HG02970 (cell line): ENCODE results near the gene ADGRF5.

Experiments
- ATAC-seq: cut with Tn5 transposase; IDR thresholded peaks from one replicate; pipeline ENCODE4 v1.9.1; 2021; ENCODE audit warnings: mild to moderate bottlenecking, moderate library complexity, moderate number of reproducible peaks; ENCODE audit not compliant: unreplicated experiment, low FRiP score

ADGRF5 gene

DNA sequence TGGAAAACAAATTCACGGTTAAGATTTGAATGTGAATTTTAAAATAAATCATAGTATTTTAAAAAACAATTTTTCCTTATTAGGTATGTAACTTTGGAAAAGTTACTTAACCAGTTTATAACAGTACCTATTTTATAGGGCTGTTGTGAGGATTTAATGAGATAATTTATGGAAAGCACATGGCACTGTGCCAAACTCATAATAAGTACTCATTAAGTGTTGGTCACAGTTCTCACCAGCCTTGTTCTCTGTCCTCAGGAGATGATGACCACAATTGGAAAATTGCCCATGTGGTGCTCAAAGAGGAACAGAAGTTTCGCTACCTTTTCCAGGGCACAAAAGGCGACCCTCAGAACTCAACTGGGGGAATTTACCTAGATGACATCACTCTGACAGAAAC, 88.9 kb downstream of the ADGRF5 start:
- ATAC-seq: no peak

DNA sequence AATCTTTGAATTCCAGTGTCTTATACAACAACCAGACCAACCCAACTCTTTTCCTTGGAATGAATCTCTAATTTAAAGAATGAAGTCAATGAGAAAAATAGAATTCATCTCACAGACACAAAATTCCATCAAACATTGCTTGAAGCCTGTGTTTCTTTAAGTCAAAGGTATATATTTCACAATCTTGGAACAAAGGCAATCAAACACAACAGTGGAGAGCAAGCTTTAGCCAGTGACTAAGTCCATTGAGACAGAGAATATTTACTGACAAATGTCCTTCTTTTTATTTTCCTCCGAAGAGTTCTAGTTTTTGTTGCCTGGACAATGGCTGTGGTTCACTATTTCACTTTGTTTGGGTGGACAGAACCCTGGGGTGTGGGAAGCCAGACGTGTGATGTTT, 92.8 kb downstream of the ADGRF5 start:
- ATAC-seq: no peak

DNA sequence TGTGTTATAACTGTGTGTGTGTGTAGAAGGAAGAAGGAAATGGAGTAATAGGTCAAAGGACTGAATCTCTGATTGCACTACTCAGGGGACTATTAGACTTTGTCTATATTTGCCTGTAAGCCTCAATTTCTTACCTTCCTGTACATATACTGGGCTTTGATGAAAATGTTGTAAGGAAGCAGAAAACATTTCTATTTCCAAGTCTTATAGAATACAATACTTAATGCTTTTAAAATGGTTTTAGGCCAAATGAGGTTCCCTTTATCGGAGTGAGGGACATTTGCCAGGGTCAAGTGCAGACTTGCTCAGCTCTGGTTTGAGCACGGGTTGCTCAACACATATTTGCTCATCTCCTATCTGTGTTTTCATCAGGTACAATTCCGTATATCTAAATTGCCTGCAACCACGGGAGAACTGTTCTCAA, 100.3 kb downstream of the ADGRF5 start:
- ATAC-seq: no peak

DNA sequence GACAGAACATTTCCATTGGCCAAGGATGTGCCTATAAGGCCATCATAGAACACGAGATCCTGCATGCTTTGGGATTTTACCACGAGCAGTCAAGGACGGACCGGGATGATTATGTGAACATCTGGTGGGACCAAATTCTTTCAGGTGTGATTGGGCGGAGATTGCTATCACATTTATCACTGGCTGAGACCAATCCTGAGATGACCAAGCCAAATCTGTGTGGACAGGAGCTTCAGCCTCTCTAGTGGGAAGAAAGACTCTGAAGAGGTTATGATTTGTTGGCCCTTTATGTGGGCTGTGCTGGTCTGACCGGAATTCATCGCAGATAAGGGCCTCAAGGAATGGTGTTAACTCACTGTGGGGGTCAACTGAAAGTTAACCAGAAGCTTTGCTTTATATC, 102.2 kb downstream of the ADGRF5 start:
- ATAC-seq: no peak

DNA sequence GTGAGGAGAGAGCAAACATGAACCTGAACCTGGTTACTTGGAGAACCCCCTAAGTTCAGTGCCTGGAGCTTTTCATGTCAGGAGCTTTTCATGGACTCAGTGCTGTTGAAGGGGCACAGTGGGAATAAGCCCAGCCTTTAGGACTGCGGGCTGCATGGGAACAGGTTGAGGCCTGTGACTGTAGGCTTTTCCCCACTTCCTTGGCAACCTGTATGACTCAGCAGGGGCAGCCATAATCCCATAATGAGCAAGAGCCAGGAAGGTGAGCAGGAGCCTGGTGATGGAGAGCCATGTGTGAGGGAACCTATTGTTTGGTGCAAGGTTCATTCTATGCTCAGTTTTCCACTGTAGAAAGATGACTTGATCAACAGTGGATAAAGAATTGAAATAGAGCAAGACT, 105.1 kb downstream of the ADGRF5 start:
- no peak for ATAC-seq

DNA sequence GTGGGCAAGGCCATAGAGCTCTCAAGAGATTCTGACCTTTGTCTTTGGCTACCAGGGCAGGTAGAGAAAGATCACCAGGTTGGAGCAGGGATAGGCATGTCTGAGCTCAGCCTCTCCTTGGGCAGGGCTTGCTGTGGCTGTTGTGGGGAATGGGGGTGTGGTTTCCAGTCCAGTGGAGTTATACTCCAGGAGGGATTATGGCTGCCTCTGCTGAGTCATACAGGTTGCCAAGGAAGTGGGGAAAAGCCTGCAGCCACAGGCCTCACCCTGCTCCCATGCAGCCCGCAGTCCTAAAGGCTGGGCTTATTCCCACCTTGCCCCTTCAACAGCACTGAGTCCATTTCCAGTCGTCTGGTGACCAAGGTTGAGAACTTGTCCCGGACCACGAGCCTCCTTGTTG, 106.6 kb downstream of the ADGRF5 start:
- no peak for ATAC-seq

DNA sequence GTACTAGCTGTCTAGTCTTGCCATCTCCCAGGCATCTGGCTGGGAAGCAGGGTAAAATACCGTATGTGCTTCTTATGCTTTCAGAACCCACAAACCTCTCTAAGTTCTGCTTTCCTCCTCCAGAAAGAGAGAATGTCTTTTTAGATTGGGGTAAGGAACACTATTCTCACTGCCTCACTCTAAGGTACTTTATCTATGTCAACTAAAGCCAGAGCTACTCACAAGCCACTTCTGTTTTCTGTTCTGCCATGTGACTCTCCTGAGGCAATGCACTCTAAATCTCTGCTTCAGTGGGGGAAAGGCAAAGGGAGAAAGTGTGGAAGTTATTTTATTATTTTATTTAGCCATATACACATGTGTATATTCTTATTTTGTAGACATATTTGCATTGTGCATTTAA, 112.9 kb downstream of the ADGRF5 start:
- no peak for ATAC-seq
